Suprapubic skin (tissue), 2 donors: ENCODE data around the gene SYTL1.

Experiments used
- EP300 ChIP-seq: sonication (generic); formaldehyde crosslinking; IDR thresholded peaks from one replicate; pipeline ENCODE4 v1.6.1; 2017; ENCODE audit warnings: antibody characterized with exemption
- POLR2A ChIP-seq, 2 donors: fragments of 450-650 bp; IDR thresholded peaks; one replicate each; pipeline ENCODE4 v1.6.1; 2017; ENCODE audit warnings: antibody characterized with exemption in 2 of 2, mild to moderate bottlenecking in 2 of 2, moderate library complexity in 2 of 2

DNA sequence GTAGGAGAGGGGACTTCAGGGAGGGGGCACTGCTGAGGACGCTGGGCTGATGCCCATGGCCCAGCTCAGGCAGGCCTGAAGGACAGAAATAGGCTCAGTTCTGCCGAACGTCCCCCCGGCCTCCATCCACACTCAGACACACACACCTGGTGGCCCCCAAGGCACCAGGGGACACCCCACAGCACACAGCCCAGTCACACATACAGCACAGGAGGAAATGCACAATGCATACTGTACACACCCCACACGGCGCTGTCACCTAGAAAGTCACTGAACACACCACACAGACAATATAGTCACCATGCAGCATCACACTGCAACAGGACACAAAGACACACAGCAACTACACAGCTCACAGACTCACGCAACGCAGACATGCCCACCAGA, 562 bp downstream of the SYTL1 start:
- TF ChIP-seq POLR2A (IDR thresholded peaks at IDR 0.05) (no peak), EP300 (no peak)
